Endothelial cell of umbilical vein (primary cell): Measurements from ENCODE around the gene KIF6. TPM values are rescaled to one million over a fixed set of nuclear protein-coding genes. Genes with fewer than 3 reads are reported as not detected.

ENCODE experiments used
- BruUV-seq: library from RNA; stranded (reverse); fragments of 400-500 nt; replicated peaks from 2 replicates; lab custom pipeline; 2021; lab: Mats Ljungman, UMichigan
- CTCF ChIA-PET: fragments of 300-600, 350-600 bp; sonication (Branson Sonifier 250); formaldehyde crosslinking; loops from one replicate; lab custom pipeline; 2021; ENCODE audit warnings: antibody characterized with exemption, inconsistent platforms; lab: Charles Lee
- POLR2A ChIA-PET: fragments of 300-600, 350-600 bp; sonication (Branson Sonifier 250); formaldehyde crosslinking; loops from one replicate; lab custom pipeline; 2021; ENCODE audit warnings: antibody characterized with exemption, inconsistent platforms; lab: Charles Lee
- DNase-seq: peaks from one replicate; pipeline ENCODE4 v3.0.0-alpha.2; 2011; ENCODE audit warnings: low read depth, low spot score
- FAIRE-seq: peaks from 2 replicates; lab custom pipeline; 2011; peaks lifted over from hg19 to GRCh38; lab: Jason Lieb, UNC
- H2AFZ ChIP-seq: 2 replicates; pipeline ENCODE4 v1.6.0; 2012; ENCODE audit warnings: low read depth, low read length, control low read depth, inconsistent platforms
- H3K27ac ChIP-seq: 2 replicates; pipeline ENCODE4 v1.5.1; 2011; ENCODE audit warnings: low read depth, mild to moderate bottlenecking, control low read depth, low read length, moderate library complexity; ENCODE audit not compliant: insufficient read depth
- H3K27me3 ChIP-seq, 2 experiments: 2 replicates each; pipeline versions ENCODE4 v1.6.0 to v1.6.1; 2011; ENCODE audit warnings: low read length in 2 of 2, mixed read lengths in 1 of 2; ENCODE audit not compliant: control insufficient read depth in 2 of 2, insufficient read depth in 2 of 2
- H3K36me3 ChIP-seq, 2 experiments: 2 replicates in 1 of 2; 3 replicates in 1 of 2; pipeline ENCODE4 v1.5.1; 2011; ENCODE audit warnings: low read length in 2 of 2, mild to moderate bottlenecking in 1 of 2, moderate library complexity in 1 of 2; ENCODE audit not compliant: control insufficient read depth in 2 of 2, insufficient read depth in 2 of 2; ENCODE audit errors: extremely low read depth in 1 of 2
- H3K4me1 ChIP-seq: 3 replicates; pipeline ENCODE4 v1.5.1; 2011; ENCODE audit warnings: mild to moderate bottlenecking, low read length; ENCODE audit not compliant: control insufficient read depth, insufficient read depth; ENCODE audit errors: extremely low read depth
- H3K4me2 ChIP-seq: 2 replicates; pipeline ENCODE4 v1.6.1; 2011; ENCODE audit warnings: low read length, control low read depth, mixed read lengths; ENCODE audit not compliant: insufficient read depth
- H3K4me3 ChIP-seq, 3 experiments: fragments of 200-600 bp in 1 of 3; sonication (generic), shearing (Covaris generic) in 1 of 3; replicated peaks in 1 of 3; 2 replicates each; pipeline ENCODE4 v1.5.1; 2011 to 2016; ENCODE audit warnings: control low read depth in 3 of 3, low read length in 3 of 3, mild to moderate bottlenecking in 2 of 3, inconsistent platforms in 1 of 3, low read depth in 1 of 3, moderate library complexity in 1 of 3; ENCODE audit not compliant: insufficient read depth in 1 of 3
- H3K79me2 ChIP-seq: 2 replicates; pipeline ENCODE4 v1.6.0; 2012; ENCODE audit warnings: low read length, inconsistent platforms; ENCODE audit not compliant: control insufficient read depth, insufficient read depth
- H3K9ac ChIP-seq: replicated peaks from 2 replicates; pipeline ENCODE3; 2011; ENCODE audit warnings: low read length, control low read depth; ENCODE audit not compliant: insufficient read depth; ENCODE audit errors: extremely low read depth
- H3K9me1 ChIP-seq: replicated peaks from 3 replicates; pipeline ENCODE4 v1.6.0; 2011; ENCODE audit warnings: mild to moderate bottlenecking, low read length; ENCODE audit not compliant: control insufficient read depth, insufficient read depth; ENCODE audit errors: extremely low read depth
- H3K9me3 ChIP-seq: replicated peaks from 2 replicates; pipeline ENCODE4 v1.5.1; 2012; ENCODE audit warnings: low read length, inconsistent platforms; ENCODE audit not compliant: control insufficient read depth, insufficient read depth
- H4K20me1 ChIP-seq: replicated peaks from 2 replicates; pipeline ENCODE3; 2011; ENCODE audit warnings: mild to moderate bottlenecking, low read length; ENCODE audit not compliant: control insufficient read depth, insufficient read depth; ENCODE audit errors: extremely low read depth
- EZH2 ChIP-seq: IDR thresholded peaks from 2 replicates; pipeline ENCODE4 v1.6.1; 2012; ENCODE audit warnings: borderline replicate concordance, low read depth, mild to moderate bottlenecking, moderate library complexity, low read length, inconsistent platforms; ENCODE audit not compliant: severe bottlenecking
- FOS ChIP-seq: IDR thresholded peaks from 2 replicates; pipeline ENCODE4 v1.6.1; 2011; ENCODE audit warnings: mild to moderate bottlenecking, low read length, moderate library complexity, borderline replicate concordance; ENCODE audit not compliant: insufficient read depth
- GATA2 ChIP-seq: IDR thresholded peaks from 2 replicates; pipeline ENCODE4 v1.7.0; 2011; ENCODE audit warnings: low read depth, mild to moderate bottlenecking, moderate library complexity, mixed read lengths, low read length; ENCODE audit not compliant: insufficient read length, insufficient read depth
- JUN ChIP-seq: IDR thresholded peaks from 2 replicates; pipeline ENCODE4 v1.6.1; 2011; ENCODE audit warnings: borderline replicate concordance, low read depth; ENCODE audit not compliant: insufficient read length, insufficient read depth
- MYC ChIP-seq: IDR thresholded peaks from one replicate; pipeline ENCODE4 v1.6.1; 2011; ENCODE audit warnings: mild to moderate bottlenecking, low read depth, low read length
- POLR2A ChIP-seq: IDR thresholded peaks from 2 replicates; pipeline ENCODE4 v1.6.1; 2012; ENCODE audit warnings: low read depth, mild to moderate bottlenecking, control low read depth, low read length
- POLR2AphosphoS5 ChIP-seq: IDR thresholded peaks from 2 replicates; pipeline ENCODE4 v1.6.1; 2012; ENCODE audit warnings: low read depth, mild to moderate bottlenecking, control low read depth, low read length, moderate library complexity; ENCODE audit not compliant: insufficient read depth
- dilution Hi-C: fragments of 300-500 bp; cut with MboI; formaldehyde crosslinking; loops from one replicate; pipeline ENCODE4 v1.15.0; 2019; ENCODE audit warnings: low sequenced_read_pairs; ENCODE audit not compliant: extremely low pct_ligation_motif_present
- intact Hi-C: fragments of 100-400 bp; cut with micrococcal nuclease; formaldehyde crosslinking; loops from one replicate; pipeline ENCODE4 v1.10.0; 2022
- polyA plus RNA-seq, 4 experiments: library from polyadenylated mRNA; depleted of rRNA in 3 of 4; stranded (reverse) in 3 of 4; unstranded in 1 of 4; fragments of >200 nt; gene quantifications; 2 replicates each; pipeline versions ENCODE4 v1.2.1 to v1.2.3, GENCODE V29; 2011 to 2012; ENCODE audit warnings: missing spikeins in 1 of 4
- total RNA-seq: library from RNA; stranded (reverse); gene quantifications from 2 replicates; pipeline ENCODE4 v1.2.3, GENCODE V29; 2021
- TF ChIP-seq, protein P1 (sequence below): IDR thresholded peaks from 2 replicates; pipeline ENCODE4 v1.6.1; 2011; ENCODE audit not compliant: insufficient read depth, insufficient read length
- TF ChIP-seq, protein P2 (sequence below), 2 donors: IDR thresholded peaks; 1 replicate in 1 of 2; 2 replicates in 1 of 2; pipeline ENCODE4 v1.5.1; 2011; ENCODE audit warnings: low read length in 2 of 2, mild to moderate bottlenecking in 2 of 2, moderate library complexity in 2 of 2, control low read depth in 1 of 2, inconsistent platforms in 1 of 2, low read depth in 1 of 2; ENCODE audit not compliant: insufficient read depth in 1 of 2; ENCODE audit errors: extremely low read depth in 1 of 2

The KIF6 gene
- total and polyA plus RNA-seq, 2 donors (not counting 3 experiments of a cell fraction or from before 2014, with no cell fraction given), result not detected

DNA sequence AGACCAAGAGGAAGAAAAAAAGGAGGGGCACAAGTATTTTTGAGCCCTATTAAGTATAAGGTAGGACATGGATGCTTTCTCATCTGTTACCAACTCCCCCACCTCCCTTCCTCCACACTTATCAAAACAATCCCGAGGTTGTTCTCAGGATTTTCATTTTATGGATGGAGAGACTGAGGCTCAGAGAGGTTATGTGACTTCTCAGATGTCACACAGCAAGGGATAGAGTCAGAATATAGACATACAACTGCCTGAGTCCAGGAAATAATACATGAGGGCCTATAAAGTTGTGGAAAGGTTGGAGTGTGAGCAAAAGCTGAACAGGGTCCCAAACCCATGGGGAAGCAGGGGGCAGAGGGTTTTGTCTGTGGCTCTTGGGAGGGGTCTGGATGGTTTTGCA lies 430.3 kb downstream of the KIF6 start:
- no peak overlapping the region for H3K4me3 ChIP-seq
- ChIA-PET CTCF (interaction anchor here (1.5 kb wide), 1 partner anchor 8 kb away, joined by 4 read pairs; no protein-coding TSS in a partner anchor), POLR2A (no interaction called here)
- FAIRE-seq, result no peak
- BruUV-seq, result no TSS peak
- H4K20me1 ChIP-seq, result no peaks in the 10 kb centered on the region
- dilution Hi-C loops (no loop called here), intact Hi-C loops (no loop called here)
- H3K27ac ChIP-seq, result no peak overlapping the region
- no peaks in the 10 kb centered on the region for H3K4me1 ChIP-seq
- H3K9me1 ChIP-seq, result no peaks in the 10 kb centered on the region
- no peaks in the 10 kb centered on the region for H3K27me3 ChIP-seq
- H2AFZ ChIP-seq, result no peak overlapping the region
- H3K9ac ChIP-seq, result no peak overlapping the region
- no peak for DNase-seq
- H3K36me3 ChIP-seq, result no peaks in the 10 kb centered on the region
- no peaks in the 10 kb centered on the region for H3K79me2 ChIP-seq
- H3K9me3 ChIP-seq, result no peaks in the 10 kb centered on the region
- no peak overlapping the region for H3K4me2 ChIP-seq
- TF ChIP-seq JUN (no peak), MYC (no peak), POLR2A (no peak), GATA2 (no peak), FOS (no peak), EZH2 (no peak), POLR2AphosphoS5 (no peak)
- TF ChIP-seq, protein P1, sequence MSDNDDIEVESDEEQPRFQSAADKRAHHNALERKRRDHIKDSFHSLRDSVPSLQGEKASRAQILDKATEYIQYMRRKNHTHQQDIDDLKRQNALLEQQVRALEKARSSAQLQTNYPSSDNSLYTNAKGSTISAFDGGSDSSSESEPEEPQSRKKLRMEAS, result no peak
- TF ChIP-seq, protein P2, sequence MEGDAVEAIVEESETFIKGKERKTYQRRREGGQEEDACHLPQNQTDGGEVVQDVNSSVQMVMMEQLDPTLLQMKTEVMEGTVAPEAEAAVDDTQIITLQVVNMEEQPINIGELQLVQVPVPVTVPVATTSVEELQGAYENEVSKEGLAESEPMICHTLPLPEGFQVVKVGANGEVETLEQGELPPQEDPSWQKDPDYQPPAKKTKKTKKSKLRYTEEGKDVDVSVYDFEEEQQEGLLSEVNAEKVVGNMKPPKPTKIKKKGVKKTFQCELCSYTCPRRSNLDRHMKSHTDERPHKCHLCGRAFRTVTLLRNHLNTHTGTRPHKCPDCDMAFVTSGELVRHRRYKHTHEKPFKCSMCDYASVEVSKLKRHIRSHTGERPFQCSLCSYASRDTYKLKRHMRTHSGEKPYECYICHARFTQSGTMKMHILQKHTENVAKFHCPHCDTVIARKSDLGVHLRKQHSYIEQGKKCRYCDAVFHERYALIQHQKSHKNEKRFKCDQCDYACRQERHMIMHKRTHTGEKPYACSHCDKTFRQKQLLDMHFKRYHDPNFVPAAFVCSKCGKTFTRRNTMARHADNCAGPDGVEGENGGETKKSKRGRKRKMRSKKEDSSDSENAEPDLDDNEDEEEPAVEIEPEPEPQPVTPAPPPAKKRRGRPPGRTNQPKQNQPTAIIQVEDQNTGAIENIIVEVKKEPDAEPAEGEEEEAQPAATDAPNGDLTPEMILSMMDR (IDR thresholded peaks at IDR 0.05; ENCODE audit: extremely low read depth in 1 of 2, insufficient read depth in 1 of 2, low read depth in 1 of 2, low read length in 2 of 2), result no peak
